Transverse colon (tissue), 4 donors: ENCODE data around the gene SEC16A. TPM values are rescaled to one million over a fixed set of nuclear protein-coding genes. Genes with fewer than 3 reads are reported as not detected.

Source experiments
- DNase-seq: peaks from one replicate; pipeline ENCODE4 v3.0.0-alpha.2; 2019
- H3K27ac ChIP-seq, 4 donors: fragments of 200-600 bp; sonication (generic); 2 replicates each; pipeline ENCODE4 v1.5.1; 2016 to 2018; ENCODE audit warnings: inconsistent platforms in 4 of 4
- H3K27me3 ChIP-seq: fragments of 200-600 bp; sonication (generic); 2 replicates; pipeline ENCODE4 v1.5.1; 2017; ENCODE audit warnings: inconsistent platforms
- H3K36me3 ChIP-seq, 4 donors: fragments of 200-600 bp; sonication (generic); 2 replicates each; pipeline ENCODE4 v1.5.1; 2017 to 2019; ENCODE audit warnings: inconsistent platforms in 4 of 4
- H3K4me1 ChIP-seq, 4 donors: fragments of 200-600 bp; sonication (generic); 2 replicates each; pipeline ENCODE4 v1.5.1; 2017 to 2020; ENCODE audit warnings: inconsistent platforms in 4 of 4
- H3K4me3 ChIP-seq, 4 donors: fragments of 200-600 bp; sonication (generic); 1 replicate in 1 of 4; 2 replicates in 3 of 4; pipeline versions ENCODE4 v1.5.1 to v1.6.1; 2017 to 2019; ENCODE audit warnings: inconsistent platforms in 4 of 4
- H3K9me3 ChIP-seq, 2 donors: fragments of 200-600 bp; sonication (generic); 2 replicates each; pipeline ENCODE4 v1.5.1; 2017 to 2019; ENCODE audit warnings: inconsistent platforms in 2 of 2
- CTCF ChIP-seq, 5 experiments: fragments of 200-600 bp in 3 of 5; fragments of 450-650 bp in 2 of 5; sonication (generic) in 3 of 5; IDR thresholded peaks; 1 replicate in 2 of 5; 2 replicates in 3 of 5; pipeline ENCODE4 v1.5.1; 2016 to 2017; ENCODE audit warnings: antibody characterized with exemption in 5 of 5, inconsistent platforms in 3 of 5, mild to moderate bottlenecking in 2 of 5, moderate library complexity in 1 of 5
- EP300 ChIP-seq: sonication (generic); formaldehyde crosslinking; IDR thresholded peaks from one replicate; pipeline ENCODE4 v1.6.1; 2017; ENCODE audit warnings: antibody characterized with exemption, low read depth
- POLR2A ChIP-seq: fragments of 450-650 bp; IDR thresholded peaks from one replicate; pipeline ENCODE4 v1.6.1; 2016; ENCODE audit warnings: antibody characterized with exemption, mild to moderate bottlenecking, moderate library complexity
- POLR2AphosphoS5 ChIP-seq, 3 donors: sonication (generic); formaldehyde crosslinking; IDR thresholded peaks; one replicate each; pipeline ENCODE4 v1.6.1; 2016; ENCODE audit warnings: antibody characterized with exemption in 3 of 3
- WGBS, 2 donors: methylation state at CpG; one replicate each; pipeline ENCODE4 v1.1.5; 2018; ENCODE audit warnings: low coverage in 1 of 2; 5-methylcytosine and 5-hydroxymethylcytosine counted together
- in situ Hi-C, 4 donors: fragments of 200-750 bp; cut with MboI; loops; one replicate each; pipeline versions ENCODE4 v1.15.0 to v1.15.1; 2017; ENCODE audit warnings: low sequenced_read_pairs in 3 of 4, low pct_ligation_motif_present in 1 of 4, low pct_unique_long_range_greater_than_20kb in 1 of 4
- intact Hi-C: fragments of 100-400 bp; cut with DNase I; formaldehyde crosslinking; loops from one replicate; pipeline ENCODE4 v1.15.1; 2023; ENCODE audit warnings: low total_unique reads
- total RNA-seq, 4 donors: library from RNA; depleted of rRNA; stranded (reverse); fragments of >200 nt; gene quantifications; one replicate each; pipeline ENCODE4 v1.1.0, GENCODE V29; 2016

Gene SEC16A
- total RNA-seq, 4 donors from 2014 or later = 54.1 to 75.9 (median 65.8) TPM

GRCh38 chr9:136506425-136506824, 23.6 kb upstream of the SEC16A start:
- in situ Hi-C loops = no loop called here
- no peaks in the 10 kb centered on the region for H3K27me3 ChIP-seq
- intact Hi-C loops = no loop called here
- no peaks in the 10 kb centered on the region for H3K9me3 ChIP-seq
- H3K27ac ChIP-seq = no peak overlapping the region
- no peak overlapping the region for H3K4me3 ChIP-seq
- no peak for DNase-seq
- 87 to 88% methylated on average over 3 to 19 of the region's 30 CpGs for WGBS, 2 donors
- H3K4me1 ChIP-seq = no peaks in the 10 kb centered on the region
- H3K36me3 ChIP-seq = peaks cover 0 to 91% (median 24%) of the 10 kb centered on the region in 4 donors
- no peak for TF ChIP-seq EP300
- no peak for TF ChIP-seq POLR2A
- TF ChIP-seq POLR2AphosphoS5 (IDR thresholded peaks at IDR 0.05) = no peak
- no peak for TF ChIP-seq CTCF (IDR thresholded peaks at IDR 0.05)

GRCh38 chr9:136505406-136506403, 22.9 kb upstream of the SEC16A start:
- in situ Hi-C loops (no loop called here), intact Hi-C loops (no loop called here)
- no peak for TF ChIP-seq EP300
- no peak for TF ChIP-seq POLR2AphosphoS5 (IDR thresholded peaks at IDR 0.05)
- TF ChIP-seq CTCF (IDR thresholded peaks at IDR 0.05) = no peak
- no peak for TF ChIP-seq POLR2A
- no peak overlapping the region for H3K27ac ChIP-seq
- DNase-seq = no peak
- 60 to 90% methylated on average over 1 to 50 of the region's 51 CpGs for WGBS, 2 donors
- H3K27me3 ChIP-seq = no peaks in the 10 kb centered on the region
- no peaks in the 10 kb centered on the region for H3K9me3 ChIP-seq
- no peak overlapping the region for H3K4me3 ChIP-seq
- H3K36me3 ChIP-seq = peaks cover 0 to 94% (median 26%) of the 10 kb centered on the region in 4 donors
- no peaks in the 10 kb centered on the region for H3K4me1 ChIP-seq

- Histone ChIP-seq H3K4me1 (no peaks in the 10 kb centered on the region), H3K4me3 (no peak overlapping the region), H3K9me3 (no peaks in the 10 kb centered on the region), H3K27ac (no peak overlapping the region), H3K27me3 (no peaks in the 10 kb centered on the region), H3K36me3 (peaks cover 0 to 94% (median 33%) of the 10 kb centered on the region in 4 donors)
- intact Hi-C loops (no loop called here), in situ Hi-C loops (no loop called here)
- DNase-seq = no peak
- TF ChIP-seq EP300 (no peak), CTCF (IDR thresholded peaks at IDR 0.05) (no peak), POLR2A (no peak), POLR2AphosphoS5 (IDR thresholded peaks at IDR 0.05) (no peak)
- 93% methylated on average over 62 of the region's 68 CpGs; no CpG with 5 or more reads in 1 of the 2 donors for WGBS, 2 donors
Observed at GRCh38 chr9:136504512-136505348, 21.9 kb upstream of the SEC16A start.
